Stimulated activated CD4-positive, alpha-beta T cell treated with anti-CD3 and anti-CD28 coated beads, Interleukin-2, amount 100 ng/mL, for 24 hours (primary cell): ENCODE measurements around the gene MUC2.

Experiments
- DNase-seq, 2 donors: peaks; one replicate each; pipeline ENCODE4 v3.0.0-alpha.2; 2020

Gene MUC2

GRCh38 chr11:1036931-1037330, 37.7 kb upstream of the MUC2 start:
- no peak for DNase-seq

DNA sequence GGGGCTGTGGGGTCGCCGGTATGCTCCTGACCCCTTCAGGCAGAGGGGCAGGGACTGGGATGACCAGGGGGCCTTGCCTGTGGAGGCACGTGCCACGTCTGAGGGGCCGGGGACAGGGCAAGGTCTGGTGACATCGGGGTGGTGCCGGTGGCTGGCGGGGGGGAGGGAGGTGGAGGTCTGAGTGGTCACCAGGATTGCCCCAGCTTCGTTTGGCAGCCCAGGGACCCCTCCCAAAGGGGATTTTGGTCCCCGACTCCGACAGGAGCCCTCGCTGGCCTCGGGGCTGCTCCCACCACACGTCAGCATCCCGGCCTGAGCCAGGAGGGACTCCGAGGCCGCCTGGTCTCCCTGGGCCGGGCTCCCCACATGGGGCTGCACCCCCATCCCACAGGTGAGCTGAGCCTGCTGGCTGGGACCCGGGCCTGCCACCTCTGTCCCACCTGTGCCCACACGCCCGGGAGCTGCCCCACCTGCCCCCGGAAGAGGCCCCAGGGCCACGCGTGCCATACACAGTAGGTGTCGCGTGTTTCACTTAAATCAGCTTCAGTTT, 37.1 kb upstream of the MUC2 start:
- DNase-seq, result no peak

DNA sequence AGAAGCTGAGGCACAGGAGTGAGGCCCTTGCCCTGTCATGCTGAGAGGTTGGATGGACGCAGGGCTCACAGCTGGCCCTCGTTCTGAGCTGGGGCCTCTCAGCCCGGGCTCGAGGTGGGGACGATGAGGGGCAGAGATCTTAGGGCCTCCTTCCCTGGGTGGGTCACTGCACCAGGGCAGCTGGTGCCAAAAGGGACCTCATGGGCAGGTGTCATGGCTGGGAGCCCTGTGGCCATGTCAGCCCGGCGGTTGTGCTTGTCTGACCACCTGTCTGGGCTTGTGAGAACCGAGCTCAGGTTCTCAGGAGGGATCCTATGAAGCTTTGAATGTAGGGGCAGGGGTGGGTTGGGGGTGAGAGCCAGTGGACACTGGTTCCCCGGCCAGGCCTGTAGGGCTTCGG, 36.3 kb upstream of the MUC2 start:
- no peak for DNase-seq

GRCh38 chr11:1038921-1039320, 35.8 kb upstream of the MUC2 start:
- no peak for DNase-seq

DNA sequence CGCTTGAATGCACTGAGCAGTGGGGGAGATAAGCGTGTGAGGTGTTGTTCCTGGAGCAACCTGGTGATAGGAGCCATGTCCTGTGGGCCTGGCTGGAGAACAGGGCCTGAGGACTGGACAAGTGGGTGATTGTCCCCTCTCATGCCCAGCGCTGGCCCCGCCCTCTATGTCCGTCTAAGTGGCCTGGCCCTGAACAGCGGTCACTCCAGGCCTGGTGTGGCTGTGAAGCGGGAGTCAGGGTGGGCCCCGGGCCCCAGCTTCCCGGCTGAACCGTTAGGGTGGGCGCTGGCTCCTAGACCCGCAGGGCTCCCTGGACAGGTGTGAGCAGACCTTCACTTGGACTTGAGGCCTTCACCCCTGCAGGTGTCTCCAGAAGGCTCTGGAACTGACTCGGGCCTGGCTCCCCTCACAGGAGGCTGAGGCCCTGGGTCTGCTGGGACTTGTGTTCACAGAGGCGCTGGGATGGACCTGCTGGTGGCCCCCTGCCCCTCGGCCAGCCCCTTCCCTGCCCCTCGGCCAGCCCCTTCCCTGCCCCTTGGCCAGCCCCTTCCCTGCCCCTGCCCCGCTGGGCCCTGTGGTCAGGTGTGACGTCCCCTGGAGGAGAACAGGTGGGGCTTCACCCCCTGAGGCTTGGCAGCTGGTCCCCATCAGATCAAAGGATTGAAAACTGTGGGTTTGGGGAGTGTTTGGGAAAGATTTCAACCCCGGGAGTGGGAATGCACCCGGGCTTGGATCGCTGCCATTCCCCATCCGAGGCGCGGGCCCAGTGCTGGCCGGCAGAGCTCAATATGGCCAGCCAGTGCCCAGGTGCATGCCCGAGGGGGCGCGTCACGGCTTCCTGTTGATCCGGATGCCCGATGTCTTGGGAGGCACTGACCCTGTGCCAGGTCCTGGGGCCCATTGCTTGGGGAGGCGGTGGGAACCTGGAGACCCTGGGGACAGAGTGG, 34.9 kb upstream of the MUC2 start:
- no peak for DNase-seq

- DNase-seq, result no peak
Observed at GRCh38 chr11:1040428-1041148, 34.1 kb upstream of the MUC2 start.

GRCh38 chr11:1041149-1041467, 33.6 kb upstream of the MUC2 start:
- no peak for DNase-seq

GRCh38 chr11:1041471-1041870, 33.2 kb upstream of the MUC2 start:
- no peak for DNase-seq

DNA sequence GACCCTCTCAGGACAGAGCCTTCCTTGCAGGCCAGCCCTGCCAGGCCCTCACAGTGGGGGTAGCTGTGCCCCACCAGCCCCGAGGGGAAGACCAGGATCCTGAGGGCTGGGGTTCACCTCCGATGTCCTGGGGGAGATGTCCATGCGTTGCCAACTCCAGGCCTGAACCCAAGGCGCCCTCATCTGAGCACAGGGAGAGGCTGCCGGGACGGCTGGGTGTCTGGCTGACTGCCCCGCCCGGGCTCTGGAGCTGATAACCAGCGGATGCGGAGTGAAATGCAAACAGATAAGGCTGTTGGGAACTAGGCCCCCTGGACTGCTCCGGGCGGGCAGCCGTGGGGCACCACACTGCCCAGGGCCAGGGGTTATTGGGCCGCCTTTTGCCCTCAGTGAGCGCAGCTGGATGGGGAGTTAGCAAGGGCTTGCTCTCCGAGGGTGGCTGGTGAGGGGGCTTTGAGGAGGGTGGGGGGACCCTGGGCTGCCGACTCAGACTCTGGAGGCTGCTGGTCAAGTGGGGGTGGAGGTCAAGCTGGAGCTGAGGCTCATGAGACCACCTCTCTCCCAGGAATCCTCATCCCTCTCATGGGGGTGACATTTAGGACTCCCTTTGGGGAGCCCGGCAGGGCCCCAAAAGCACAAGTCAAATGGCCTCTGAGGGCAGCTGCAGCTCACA, 32.6 kb upstream of the MUC2 start:
- DNase-seq, result no peak

DNA sequence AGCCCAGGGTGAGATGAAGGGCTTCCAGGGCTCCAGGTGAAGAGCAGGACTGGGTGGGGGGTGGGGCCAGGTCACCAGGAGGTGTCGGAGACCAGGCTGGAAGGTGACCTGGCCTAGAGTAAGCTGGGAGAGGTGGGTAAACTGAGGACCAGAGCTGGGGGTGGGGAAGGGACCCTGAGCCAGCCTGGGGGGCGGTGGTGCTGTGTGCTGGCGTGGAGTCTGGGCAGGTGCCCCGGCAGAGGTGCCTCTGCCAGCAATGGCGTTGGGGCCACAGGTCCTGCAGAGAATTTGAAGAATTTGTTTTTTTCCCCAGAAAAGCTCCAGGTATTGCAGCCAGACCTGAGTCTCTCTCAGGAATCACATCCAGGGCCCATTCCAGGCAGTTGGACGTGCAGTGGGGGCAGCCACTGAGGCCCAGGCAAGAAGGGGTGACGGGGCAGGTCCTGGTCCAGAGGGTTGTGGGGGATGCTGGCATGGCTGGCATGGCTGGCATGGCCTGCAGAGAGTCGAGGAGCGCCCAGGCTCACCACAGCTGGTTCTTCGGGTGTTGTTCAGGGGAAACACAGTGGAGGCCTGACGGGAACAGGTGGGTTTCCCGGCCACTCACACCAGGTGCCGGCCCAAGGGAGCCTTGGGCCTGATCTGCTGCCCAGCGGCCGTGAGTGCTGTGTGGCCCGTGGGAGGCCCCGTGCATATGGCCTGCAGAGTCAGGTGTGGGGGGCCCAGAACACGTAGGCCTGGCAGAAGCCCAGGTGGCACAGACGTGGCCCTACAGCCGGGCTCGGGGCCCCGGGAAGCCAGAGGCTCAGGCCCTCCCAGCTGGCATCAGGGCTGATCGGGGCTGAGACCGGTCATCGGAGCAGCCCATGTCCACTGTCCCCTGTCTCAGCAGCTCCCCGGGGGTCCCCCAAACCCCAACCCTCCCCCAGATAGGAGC, 31.8 kb upstream of the MUC2 start:
- DNase-seq, result no peak

DNA sequence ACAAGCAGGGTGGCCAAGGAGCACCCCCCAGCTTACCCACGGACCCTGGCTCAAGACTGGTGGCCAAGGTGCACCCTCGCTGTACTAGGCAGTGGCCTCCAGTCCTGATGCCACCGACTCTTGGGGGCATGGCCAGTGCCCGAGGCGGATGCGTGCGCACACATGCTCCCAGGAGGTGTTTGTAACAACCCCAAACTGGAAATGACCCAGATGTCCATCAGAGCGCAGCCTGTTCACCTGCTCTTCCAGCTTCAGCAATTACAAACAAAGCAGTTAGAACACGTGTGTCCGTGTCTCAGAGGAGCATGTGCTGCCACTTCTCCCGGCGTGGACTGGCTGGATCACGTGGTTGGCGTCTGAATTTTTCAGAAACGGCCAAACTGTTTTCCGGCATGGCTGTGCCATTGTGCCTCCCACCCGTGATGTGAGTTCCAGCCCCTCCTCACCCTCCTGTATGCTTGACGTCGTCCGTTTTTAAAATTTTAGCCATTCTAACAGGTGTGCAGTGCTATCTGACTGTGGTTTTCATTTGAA, 31.0 kb upstream of the MUC2 start:
- DNase-seq, result no peak

DNA sequence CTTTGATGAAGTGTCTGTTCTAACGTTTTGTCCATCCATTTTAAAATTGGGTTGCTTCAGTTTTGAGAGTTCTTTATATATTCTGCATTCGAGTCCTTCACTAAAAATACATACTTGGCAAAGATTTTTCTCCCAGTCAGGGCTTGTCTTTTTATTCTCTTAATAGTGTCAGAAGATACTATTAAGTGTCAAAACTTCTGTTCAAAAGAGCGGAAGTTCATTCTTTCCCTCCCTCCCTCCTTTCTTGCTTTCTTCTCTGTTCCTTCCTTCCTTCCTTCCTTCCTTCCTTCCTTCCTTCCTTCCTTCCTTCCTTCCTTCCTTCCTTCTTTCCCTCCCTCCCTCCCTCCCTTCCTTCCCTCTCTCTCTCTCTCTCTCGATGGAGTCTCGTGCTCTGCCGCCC, 30.5 kb upstream of the MUC2 start:
- DNase-seq, result no peak

GRCh38 chr11:1047595-1048156, 27.0 kb upstream of the MUC2 start:
- no peak for DNase-seq

- no peak for DNase-seq
Observed at GRCh38 chr11:1048375-1049070, 26.2 kb upstream of the MUC2 start.

- no peak for DNase-seq
Observed at GRCh38 chr11:1049071-1049405, 25.6 kb upstream of the MUC2 start.

DNA sequence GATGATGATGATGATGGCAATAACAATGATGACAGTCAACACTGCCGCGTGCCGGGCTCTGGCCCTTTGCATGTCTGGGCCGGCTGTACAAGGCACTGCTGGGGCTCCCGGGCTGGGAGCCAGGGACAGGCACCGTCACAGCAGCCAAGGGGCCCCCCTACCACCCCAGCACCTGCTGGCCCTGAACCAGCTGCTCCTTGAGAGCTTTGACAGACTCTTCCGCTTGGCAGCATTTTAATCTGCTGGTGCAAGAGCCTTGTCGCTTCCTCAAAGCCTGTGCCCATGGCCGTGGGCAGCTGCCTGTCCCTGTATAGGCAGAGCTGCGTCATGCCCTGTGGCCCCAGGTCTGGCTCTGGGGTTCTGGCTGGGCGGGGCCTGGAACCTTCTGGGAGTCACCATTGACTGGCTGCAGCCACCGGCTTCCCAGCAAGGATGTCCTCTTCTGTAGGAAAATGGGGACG, 25.2 kb upstream of the MUC2 start:
- DNase-seq, result no peak

DNA sequence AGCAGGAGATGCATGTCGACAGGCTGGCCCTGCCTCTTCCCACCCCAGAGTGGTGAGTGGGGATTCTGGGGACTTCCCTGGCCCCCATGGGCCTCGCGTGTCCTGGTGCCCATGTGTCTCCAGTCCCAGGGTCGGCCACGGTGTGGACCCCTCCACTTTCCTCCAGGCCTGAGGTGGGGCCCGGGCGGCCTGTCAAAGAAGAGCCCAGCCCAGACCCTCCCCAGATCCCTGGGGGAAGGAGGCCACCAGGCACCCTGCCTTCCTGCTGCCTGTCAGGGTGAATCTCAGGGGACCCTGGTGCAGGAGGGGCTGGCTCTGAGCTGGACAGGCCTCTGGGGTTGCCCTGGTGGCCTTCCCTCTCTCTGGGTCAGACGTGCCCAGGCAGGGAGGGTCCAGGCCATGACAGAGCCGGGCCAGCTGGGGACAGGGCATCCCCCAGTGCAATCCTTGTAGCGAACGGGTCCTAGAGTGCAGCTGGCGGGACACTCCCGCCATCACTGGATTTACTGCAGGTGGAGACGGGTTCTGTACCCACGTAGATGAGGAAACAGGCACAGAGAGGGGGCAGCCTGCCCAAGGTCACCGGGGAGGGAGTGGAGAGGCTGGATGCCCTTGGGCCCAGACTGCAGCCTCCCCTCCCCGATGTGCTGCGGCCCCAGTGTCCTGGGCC, 24.6 kb upstream of the MUC2 start:
- no peak for DNase-seq

GRCh38 chr11:1050581-1051355, 23.9 kb upstream of the MUC2 start:
- peak; percentile 77 to 80 for DNase-seq

DNA sequence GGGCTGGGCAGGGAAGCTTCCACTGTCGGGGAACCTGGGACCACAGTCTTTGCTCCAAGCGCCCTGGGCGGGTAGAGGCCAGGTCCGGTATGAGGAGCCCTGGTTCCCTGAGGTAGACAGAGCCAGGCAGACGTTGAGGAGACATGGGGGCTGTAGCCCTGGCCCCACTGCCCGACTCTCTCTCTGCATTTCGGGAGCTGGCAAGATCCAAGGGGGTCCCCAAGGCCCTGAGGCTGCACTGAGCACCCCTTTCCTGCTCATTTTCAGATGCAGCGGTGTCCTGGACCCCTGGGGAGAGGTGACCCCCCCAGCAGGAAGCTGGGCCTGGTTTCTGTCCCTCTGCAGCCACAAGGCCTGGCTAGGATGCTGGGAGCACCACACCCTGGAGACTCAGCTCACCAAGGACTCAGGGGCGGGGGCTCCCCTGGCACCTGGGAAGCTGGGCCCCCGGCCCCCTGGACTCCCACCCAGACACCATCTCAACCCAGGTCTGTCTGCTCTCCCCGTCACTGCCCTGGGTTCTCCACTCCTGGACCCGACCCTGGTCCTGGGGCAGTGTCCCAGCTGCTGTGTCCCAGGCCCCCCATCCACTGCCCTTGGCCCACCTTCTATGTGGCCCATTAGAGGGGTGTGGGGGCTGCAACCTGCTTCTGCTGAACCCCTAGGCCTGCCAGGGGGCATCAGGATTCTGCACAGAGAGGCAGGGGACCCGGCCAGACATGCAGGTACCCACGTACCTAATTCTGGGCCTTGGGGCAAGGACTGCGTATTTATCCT, 23.1 kb upstream of the MUC2 start:
- DNase-seq, result no peak
